ENCODE data around the gene CCL2. TPM values are rescaled to one million over a fixed set of nuclear protein-coding genes. Genes with fewer than 3 reads are reported as not detected.

Gene CCL2
- total RNA-seq, 1 donor from 2014 or later: 219 TPM

DNA sequence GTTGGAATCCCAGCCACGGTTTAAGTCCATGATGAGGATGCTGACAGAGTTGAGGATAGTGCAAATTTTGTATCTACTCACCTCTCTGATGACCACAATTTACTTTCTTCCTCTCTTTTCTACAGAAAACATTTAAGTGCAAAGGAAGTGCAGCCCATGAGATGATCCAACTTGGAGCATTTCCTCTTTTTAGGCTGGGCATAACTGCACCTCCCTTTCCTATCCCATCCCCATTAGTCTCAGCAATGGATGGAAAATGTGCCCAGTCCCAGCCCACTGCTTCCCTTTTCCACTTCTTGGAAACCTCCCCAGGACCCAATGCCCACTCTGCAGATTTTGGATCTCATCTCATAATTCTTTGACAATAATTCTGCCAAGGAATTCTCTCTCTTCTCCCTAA lies 47.6 kb downstream of the CCL2 start:
- DNase-seq (ENCODE audit: low spot score) (no peak), ATAC-seq (no peak)
- intact Hi-C loops (cut with DNase I): no loop called here

DNA sequence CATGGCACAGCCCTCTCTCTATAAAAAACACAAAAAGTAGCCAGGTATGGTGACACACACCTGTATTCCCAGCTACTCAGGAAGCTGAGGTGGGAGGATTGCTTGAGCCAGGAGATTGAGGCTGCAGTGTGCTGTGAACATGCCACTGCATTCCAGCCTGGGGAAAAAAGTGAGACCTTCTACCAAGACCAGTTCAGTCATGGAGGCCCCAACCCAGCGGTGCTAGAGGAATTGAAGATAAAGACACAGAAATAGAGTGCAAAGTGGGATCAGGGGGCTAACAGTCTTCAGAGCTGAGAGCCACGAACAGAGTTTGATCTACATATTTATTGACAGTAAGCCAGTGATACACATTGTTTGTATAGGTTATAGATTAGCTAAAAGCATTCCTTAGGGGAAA lies 48.5 kb downstream of the CCL2 start:
- DNase-seq (ENCODE audit: low spot score) (no peak), ATAC-seq (no peak)
- intact Hi-C loops (cut with DNase I): no loop called here

DNA sequence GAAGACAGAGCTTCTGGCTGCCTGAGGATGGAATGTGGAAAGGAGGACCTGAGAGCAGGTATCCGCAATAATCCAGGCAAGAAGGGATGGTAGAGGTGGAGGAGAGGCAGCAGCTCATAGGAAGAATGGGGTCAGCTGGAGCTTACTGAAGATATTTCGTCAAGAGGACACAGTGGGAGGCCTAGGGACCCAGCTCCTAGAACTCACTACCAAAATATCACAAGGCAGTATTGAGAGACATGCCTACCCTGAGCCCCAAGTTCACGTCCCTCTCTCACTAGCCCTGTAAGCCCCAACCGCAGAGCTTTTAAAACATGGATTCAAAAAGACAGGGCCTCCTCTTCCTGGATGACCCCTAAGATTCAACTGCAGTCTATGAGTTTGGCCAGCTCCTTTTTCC lies 50.0 kb downstream of the CCL2 start:
- ATAC-seq (no peak), DNase-seq (ENCODE audit: low spot score) (no peak)
- intact Hi-C loops (cut with DNase I): loop anchor here (5.0 kb wide), 1 partner anchor 103 kb away; no protein-coding TSS in a partner anchor

DNA sequence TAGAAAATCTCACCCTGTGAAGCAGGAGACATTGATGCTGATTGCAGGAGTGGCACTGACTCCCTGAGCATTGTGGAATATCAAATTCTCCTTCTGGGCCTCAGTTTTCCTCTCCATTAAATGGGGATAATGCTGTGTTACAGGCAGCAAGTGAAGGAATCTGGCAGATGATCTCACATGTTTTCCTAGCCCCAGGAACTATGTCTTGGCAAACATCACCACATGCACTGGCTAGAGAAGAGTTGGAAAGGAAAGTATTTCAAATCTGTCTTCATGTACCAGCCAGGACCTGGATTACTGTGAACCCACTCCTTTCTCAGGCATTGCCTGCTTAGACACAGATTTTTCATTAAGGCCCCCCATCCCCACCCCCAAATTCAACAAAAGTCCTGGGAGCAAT lies 50.5 kb downstream of the CCL2 start:
- ATAC-seq: no peak
- intact Hi-C loops (cut with DNase I): loop anchor here (5.0 kb wide), 1 partner anchor 103 kb away; no protein-coding TSS in a partner anchor
- no peak for DNase-seq (ENCODE audit: low spot score)

DNA sequence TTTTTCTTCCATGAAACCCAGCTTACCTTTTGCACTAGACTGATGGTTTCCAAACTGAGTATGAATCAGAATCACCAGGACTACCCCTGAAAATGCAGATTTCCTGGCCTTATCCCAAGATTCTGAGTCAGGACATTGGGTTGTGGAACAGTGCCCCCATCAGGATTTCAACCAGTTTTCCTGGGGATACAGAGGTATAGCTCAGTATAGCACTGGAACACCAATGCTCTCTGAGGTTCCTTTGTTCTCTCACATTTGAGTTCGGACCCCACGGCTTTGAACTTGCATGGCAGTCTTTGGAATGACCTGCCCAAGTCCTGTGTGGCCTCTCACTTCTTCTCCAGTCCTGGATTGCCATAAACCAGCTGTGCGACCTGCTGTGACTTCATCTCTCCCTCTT lies 51.4 kb downstream of the CCL2 start:
- ATAC-seq (peak; percentile 73), DNase-seq (ENCODE audit: low spot score) (no peak)
- intact Hi-C loops (cut with DNase I): loop anchor here (5.0 kb wide), 1 partner anchor 104 kb away; no protein-coding TSS in a partner anchor

Other genes with a start within 250 kb of the CCL2 start
- 1.6 TPM for gene CCL7, start 14.9 kb downstream of the CCL2 start, total RNA-seq
- gene CCL11, start 30.5 kb downstream of the CCL2 start, total RNA-seq: 0.67 TPM
- gene CCL8, start 64.2 kb downstream of the CCL2 start, total RNA-seq: 10.3 TPM
- 28.8 TPM for gene CCL13, start 101.2 kb downstream of the CCL2 start, total RNA-seq
- not detected for gene CCL1, start 107.9 kb downstream of the CCL2 start, total RNA-seq

Measured in sciatic nerve (tissue), 2 donors.